SK-N-SH (cell line): Measurements from ENCODE around the gene CACNA2D3.

Experiments used
- FOXM1 ChIP-seq: IDR thresholded peaks from 2 replicates; pipeline ENCODE4 v1.4.0; 2012; ENCODE audit warnings: low read depth, mild to moderate bottlenecking
- GABPA ChIP-seq: IDR thresholded peaks from 2 replicates; pipeline ENCODE4 v1.4.0; 2012; ENCODE audit warnings: low read depth, mild to moderate bottlenecking
- JUND ChIP-seq: IDR thresholded peaks from 2 replicates; pipeline ENCODE4 v1.4.0; 2012
- MAX ChIP-seq: IDR thresholded peaks from 2 replicates; pipeline ENCODE4 v1.4.0; 2012; ENCODE audit warnings: low read depth
- NRF1 ChIP-seq: IDR thresholded peaks from 2 replicates; pipeline ENCODE4 v1.6.1; 2012; ENCODE audit warnings: low read depth, mild to moderate bottlenecking, low read length
- POLR2AphosphoS5 ChIP-seq: IDR thresholded peaks from 2 replicates; pipeline ENCODE4 v1.6.1; 2012; ENCODE audit warnings: low read depth, low read length
- REST ChIP-seq: IDR thresholded peaks from 2 replicates; pipeline ENCODE4 v1.6.1; 2012; ENCODE audit warnings: mild to moderate bottlenecking, low read depth, low read length, moderate library complexity
- SMC3 ChIP-seq: IDR thresholded peaks from 2 replicates; pipeline ENCODE4 v1.6.1; 2012; ENCODE audit warnings: low read depth, low read length, improper control_type of control experiment
- TAF1 ChIP-seq: IDR thresholded peaks from 2 replicates; pipeline ENCODE4 v1.6.1; 2012; ENCODE audit warnings: low read depth, mild to moderate bottlenecking, low read length, moderate library complexity, borderline replicate concordance
- TF ChIP-seq, protein P1 (sequence below): fragments of 200-600 bp; sonication (generic); IDR thresholded peaks from 2 replicates; pipeline ENCODE4 v1.6.1; 2017; ENCODE audit warnings: antibody characterized with exemption, mild to moderate bottlenecking, moderate library complexity
- TF ChIP-seq, protein P2 (sequence below): fragments of 150-350 bp; IDR thresholded peaks from 2 replicates; pipeline ENCODE4 v1.6.1; 2016; ENCODE audit warnings: mild to moderate bottlenecking, low read depth, low read length

- TF ChIP-seq POLR2AphosphoS5 (no peak), MAX (no peak), TAF1 (no peak), GABPA (no peak), NRF1 (no peak), FOXM1 (no peak), SMC3 (no peak), REST (no peak), JUND (no peak)
- TF ChIP-seq, protein P1, sequence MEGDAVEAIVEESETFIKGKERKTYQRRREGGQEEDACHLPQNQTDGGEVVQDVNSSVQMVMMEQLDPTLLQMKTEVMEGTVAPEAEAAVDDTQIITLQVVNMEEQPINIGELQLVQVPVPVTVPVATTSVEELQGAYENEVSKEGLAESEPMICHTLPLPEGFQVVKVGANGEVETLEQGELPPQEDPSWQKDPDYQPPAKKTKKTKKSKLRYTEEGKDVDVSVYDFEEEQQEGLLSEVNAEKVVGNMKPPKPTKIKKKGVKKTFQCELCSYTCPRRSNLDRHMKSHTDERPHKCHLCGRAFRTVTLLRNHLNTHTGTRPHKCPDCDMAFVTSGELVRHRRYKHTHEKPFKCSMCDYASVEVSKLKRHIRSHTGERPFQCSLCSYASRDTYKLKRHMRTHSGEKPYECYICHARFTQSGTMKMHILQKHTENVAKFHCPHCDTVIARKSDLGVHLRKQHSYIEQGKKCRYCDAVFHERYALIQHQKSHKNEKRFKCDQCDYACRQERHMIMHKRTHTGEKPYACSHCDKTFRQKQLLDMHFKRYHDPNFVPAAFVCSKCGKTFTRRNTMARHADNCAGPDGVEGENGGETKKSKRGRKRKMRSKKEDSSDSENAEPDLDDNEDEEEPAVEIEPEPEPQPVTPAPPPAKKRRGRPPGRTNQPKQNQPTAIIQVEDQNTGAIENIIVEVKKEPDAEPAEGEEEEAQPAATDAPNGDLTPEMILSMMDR: no peak
- TF ChIP-seq, protein P2, sequence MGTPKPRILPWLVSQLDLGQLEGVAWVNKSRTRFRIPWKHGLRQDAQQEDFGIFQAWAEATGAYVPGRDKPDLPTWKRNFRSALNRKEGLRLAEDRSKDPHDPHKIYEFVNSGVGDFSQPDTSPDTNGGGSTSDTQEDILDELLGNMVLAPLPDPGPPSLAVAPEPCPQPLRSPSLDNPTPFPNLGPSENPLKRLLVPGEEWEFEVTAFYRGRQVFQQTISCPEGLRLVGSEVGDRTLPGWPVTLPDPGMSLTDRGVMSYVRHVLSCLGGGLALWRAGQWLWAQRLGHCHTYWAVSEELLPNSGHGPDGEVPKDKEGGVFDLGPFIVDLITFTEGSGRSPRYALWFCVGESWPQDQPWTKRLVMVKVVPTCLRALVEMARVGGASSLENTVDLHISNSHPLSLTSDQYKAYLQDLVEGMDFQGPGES: no peak
Measured at GRCh38 chr3:54237788-54238502, 115.6 kb downstream of the CACNA2D3 start.
